GOT3 (cell line): ENCODE data around the gene TEX19.

Source experiments
- DNase-seq: peaks from one replicate; lab custom pipeline; 2025; ENCODE audit warnings: mixed read lengths; lab: John Stamatoyannopoulos, UW

TEX19 gene

DNA sequence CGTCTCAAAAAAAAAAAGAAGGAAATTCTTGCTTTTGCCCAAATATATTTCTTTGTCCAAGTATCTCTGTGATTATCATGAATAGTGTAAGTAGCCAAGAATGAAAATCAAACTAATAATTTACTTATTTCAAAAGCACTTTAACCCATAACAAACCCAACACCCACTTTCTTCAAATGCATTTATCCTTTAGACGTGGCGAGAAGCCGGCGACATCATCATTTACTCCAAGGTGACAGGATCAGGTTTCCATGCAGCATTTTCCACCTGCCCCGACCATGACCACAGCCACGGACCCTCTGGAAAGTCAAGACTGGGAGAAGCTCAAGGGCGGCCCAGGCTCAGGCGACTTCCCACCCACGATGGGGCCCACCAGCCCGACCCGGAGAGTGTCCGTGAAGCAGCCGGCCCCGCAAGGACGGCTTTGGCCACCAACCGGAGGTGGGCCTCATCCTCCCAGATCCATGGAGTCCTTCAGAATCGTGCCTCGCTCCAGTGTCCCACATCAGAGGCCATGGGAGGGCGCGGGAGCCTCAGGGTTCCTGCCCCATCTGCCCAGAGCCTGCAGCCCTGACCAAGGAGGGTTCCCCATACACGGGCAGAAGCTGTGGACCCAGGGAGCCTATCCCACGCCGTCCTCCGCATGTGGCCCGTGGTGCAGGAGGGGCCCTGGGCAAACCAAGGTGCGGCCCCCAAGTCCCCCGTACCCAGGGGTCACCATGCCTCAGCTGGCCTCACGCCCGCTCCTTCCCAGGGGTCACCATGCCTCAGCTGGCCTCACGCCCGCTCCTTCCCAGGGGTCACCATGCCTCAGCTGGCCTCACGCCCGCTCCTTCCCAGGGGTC is 31.2 kb downstream of the TEX19 start:
- DNase-seq, result no peak

DNA sequence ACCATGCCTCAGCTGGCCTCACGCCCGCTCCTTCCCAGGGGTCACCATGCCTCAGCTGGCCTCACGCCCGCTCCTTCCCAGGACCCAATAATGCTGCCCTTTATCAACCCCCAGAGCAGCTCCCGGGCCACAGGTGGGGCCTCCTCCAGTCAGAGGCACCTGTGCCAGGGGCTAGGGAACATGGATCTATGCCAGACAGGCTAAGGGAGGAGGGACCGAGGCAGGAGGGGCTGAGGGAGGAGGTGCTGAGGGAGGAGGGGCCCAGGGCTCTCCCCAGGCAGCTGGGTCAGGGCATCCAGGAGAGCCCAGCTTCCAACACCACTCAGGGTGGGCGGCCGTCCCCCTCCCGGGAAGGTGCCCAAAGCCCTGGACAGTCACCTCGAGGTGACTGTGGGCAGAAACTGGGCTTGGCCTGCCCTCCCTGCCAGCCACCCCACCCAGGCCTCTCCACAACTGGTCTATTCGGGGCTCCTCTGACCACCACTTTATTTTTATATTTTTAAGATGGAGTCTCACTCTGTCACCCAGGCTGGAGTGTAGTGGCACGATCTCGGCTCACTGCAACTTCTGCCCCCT is 31.9 kb downstream of the TEX19 start:
- DNase-seq, result no peak

DNA sequence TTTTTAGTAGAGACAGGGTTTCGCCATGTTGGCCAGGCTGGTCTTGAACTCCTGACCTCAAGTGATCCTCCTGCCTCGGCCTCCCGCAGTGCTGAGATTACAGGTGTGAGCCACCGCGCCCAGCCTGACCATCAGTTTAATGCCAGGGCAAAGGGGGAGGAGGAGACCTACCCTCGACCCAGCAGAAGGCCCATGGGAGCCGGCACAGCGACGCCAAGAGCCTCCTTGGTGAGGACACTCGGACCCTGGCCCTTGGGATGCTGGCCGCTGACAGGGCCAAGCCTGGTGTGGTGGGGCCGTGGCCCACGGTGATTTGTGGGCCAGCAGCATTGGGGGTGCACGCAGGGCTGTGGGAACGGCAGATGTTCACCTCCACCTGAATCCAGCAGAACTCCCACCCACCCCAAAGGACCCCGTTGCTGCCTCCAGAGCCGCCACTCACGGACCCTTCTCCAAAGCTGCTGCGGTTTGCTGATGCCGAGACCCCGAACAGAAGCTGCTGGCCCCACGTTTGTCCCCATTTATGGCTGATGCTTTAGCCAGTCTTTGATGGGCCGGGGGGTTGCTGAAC is 32.5 kb downstream of the TEX19 start:
- DNase-seq, result no peak

DNA sequence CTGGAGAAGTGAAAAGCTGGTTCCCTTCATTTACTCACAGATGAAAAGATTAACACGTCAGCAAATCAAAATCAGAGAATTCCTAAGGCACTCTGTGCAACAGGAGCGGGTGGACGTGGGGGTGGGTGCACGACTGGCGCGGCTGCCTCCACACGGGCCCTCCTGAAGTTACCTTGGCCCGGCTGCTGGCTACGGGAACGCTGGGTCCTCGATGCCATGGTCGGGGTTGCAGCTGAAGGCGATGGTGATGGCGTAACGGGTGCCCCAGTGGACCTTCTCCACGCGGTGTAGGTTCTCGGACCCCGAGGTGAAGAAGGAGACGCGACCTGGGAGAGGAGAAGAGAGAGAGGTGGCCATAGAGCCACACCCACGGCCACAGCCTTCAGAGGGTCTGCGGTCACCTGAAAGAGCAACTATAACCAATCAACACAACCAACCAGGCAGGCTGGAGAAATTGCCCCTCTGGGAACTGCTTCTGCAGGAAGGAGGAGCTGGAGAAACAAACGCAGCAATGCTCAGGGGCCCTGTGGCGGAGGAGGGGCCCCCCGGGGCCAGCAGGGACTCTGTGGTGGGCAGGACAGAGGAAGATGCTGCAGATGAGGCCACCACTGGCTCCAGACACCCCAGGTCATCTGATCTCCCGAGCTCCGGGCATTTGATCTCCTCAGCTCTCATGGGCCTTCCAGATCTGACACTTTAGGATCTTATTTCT is 33.3 kb downstream of the TEX19 start:
- DNase-seq, result no peak

DNA sequence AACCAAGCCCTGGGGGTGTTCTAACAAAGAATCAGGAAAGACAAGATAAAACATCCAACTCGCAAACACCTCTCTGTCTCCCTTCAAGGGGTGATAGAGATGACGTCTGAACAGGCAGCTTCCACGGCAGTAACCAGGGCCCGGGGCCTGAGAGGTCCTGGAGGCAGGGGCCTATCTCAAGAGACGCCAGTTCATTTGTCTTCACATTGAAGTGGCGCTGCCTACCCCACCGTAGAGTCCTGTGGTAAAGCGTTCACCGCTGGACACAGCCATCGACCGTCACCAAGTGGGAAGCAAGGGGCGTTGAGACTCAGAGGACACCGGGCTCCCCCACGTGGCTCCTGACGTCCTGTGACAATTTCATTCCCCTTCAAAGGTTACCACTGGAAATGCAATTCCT is 33.9 kb downstream of the TEX19 start:
- DNase-seq, result no peak

DNA sequence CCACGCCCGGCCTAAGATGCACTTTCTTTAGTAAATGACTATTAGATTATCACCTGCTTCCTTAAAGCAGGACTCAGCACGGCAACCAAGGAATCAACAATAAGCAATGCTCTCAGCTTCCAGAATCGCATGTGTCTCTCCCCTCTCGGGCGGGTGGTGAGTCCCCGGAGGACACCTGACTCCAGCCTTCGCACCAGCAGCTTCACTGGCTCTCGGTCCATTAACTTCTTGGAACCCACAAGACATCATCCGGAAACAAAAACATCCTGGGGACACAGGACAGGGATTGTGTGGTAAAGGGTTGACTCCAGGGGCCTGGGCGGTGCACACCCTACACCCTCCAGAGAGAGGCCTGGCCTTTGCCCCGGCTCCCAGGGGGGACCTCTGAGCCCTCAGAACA is 35.2 kb downstream of the TEX19 start:
- DNase-seq, result no peak

DNA sequence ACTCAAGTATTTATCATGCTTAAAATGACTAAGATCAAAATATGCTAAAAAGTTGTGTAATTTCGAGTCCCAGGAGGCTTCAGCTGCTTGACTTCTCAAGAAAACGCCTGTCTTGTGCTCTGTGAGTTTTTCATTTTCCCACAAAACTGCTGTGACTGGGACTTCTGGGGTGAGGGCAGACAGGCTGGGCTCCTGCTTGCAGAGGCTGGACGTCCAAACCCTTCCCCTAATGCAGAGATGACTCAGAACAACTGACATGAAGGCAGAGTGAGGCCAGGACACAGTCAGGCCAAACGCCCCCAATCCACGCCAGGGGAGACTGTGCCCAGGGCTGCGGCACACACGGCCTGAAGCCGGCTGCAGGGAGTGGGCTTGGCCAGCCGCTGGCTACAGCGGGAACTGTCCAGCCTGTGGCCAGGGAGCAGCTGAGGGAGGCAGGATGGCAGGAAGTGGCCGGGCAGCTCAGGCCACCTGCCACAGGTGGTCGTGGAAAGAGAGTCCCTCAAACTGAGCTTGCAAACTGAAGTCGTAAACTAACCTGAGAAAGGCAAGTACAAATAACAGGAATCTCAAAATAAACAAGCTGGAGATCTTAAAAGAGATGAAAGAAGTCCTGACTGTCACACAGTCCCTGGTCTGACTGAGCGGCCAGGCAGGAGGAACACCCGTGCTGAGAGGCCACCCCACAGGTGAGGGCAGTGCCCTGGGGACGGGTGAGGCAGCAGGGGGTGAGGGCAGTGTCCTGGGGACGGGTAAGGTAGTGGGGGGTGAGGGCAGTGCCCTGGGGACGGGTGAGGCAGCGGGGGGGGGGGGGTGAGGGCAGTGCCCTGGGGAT is 37.8 kb downstream of the TEX19 start:
- peak; percentile 54 for DNase-seq

DNA sequence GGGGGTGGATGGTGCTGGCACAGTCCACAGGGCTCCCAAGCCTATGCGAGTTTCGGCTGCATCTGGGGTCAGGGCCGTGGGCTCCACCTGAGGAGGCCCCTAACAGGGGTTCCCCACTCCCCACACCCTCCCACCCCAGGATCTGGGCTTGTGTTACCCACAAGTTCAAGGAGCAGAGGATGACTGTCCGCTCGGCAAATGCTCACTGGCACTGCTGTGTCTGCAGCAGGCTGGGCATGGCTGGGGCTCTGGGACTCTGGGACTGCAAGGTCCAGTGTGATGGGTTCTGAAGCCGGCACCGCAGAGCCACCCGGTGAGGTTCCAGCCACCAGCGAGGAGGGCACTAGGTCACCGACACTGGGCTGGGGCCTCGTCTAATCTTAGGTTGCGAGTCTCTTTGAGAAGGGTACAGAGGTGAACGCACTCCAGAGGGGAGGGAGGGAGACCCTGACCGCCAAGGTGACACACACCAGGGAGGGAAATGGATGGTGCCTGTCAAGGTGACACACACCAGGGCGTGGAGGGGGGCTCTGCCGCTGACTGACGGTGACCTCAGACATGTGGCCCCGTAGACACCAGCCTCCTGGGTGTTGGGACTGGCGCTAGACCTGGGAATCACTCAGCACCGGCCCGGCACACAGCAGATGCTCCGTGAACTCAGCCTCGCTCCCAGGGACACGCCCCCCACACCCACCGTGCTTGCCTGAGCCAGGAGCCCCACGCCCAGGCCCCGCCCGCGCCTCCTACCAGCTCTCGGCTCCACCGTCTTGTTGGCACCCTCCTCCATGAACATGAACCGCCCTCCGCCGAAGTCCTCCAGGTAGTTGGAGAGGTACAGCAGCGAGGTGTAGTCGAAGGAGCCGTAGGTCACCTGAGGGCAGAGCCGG is 38.6 kb downstream of the TEX19 start:
- no peak for DNase-seq

DNA sequence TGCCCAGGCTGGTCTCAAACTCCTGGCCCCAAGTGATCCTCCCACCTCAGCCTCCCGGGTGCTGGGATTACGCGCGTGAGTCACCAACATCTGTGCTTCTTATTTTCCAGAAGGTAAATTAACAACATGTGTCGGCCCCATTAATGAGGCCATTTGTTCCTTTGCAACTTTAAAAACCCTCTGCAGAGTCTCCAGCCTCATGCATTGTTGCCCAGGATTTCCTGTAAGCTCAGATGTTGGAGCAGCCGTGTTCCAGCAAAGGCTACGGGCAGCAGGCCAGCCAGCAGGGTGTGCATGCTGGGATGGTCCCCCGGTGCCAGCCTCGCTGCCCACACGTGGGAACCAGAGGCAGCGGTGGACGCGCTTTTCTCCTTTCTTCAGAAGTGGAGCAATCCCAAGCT is 40.0 kb downstream of the TEX19 start:
- DNase-seq, result no peak

DNA sequence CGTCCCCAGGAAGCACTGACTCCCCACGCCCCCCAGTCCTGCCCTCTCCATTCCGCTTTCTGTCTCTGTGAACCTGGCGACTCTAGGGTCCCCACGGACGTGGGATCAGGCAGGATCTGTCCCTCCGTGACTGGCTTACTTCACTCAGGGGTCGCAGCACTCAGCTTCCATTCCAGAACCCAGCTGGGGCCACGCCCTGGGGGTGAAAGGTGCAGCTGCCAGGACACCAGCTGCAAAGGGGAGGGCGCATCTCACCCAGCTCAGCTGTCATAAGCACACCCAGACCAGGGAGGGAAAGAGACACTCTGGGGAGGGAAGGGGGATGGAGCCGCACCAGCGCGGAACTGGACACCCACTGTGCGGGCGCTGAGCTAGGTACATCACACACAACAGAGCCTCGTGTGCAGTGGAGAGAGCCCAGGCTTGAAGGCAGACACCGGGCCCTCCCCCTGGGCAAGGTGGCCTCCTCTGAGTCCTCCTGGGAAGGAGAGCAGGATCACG is 40.6 kb downstream of the TEX19 start:
- DNase-seq, result no peak

DNA sequence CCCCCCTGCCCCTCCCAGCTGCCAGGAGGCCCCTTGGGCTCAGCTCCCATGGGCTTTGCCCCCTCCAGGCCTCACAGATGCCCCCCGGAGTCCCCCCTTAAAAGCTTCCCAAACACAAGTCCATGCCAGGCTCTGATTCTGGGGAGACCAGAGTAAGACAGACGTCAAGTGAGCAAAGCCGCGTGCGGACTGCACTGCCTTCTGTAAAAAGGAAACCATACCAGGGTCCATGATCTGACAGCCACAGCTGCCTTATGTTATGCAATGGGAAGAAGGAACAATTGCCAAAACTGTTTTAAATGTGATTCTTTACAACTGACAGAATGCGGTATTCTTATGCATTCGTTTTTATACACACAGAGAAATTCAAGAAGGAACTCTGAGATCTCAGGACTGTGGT is 41.2 kb downstream of the TEX19 start:
- DNase-seq, result no peak

DNA sequence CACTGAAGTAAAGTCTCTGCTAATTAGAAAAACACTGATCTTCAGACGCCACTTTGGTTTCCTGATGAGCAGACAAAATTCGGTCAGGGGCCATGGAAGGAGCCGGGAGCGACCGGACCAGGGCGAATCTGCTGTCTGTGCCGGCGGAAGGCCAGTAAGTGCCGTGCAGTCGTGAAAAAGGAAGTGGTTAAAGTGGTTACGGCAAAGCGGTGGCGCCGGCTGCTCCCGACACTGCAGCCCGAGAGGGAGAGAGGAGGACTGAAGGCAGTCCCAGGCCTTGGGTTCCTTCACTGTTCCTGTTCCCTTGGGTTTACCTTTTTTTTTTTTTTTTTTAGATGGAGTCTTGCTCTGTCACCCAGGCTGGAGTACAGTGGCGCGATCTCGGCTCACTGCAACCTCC is 41.8 kb downstream of the TEX19 start:
- DNase-seq, result no peak

DNA sequence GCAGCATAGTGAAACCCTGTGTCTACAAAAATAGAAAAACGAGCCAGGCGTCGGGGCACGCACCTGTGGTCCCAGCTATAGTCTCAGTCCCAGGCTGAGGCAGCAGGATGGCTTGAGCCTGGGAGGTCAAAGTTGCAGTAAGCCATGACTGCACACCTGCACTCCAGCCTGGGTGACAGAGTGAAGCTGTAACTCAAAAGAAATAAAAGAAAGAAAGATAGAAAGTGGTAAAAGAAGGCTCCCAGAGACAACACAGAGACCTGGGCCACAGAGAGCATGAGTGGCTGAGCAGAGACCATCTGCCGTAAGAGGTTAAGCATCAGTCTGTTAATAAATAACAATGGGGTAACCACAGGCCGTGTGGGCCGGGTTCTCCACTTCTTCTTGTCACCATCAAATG is 43.8 kb downstream of the TEX19 start:
- no peak for DNase-seq

DNA sequence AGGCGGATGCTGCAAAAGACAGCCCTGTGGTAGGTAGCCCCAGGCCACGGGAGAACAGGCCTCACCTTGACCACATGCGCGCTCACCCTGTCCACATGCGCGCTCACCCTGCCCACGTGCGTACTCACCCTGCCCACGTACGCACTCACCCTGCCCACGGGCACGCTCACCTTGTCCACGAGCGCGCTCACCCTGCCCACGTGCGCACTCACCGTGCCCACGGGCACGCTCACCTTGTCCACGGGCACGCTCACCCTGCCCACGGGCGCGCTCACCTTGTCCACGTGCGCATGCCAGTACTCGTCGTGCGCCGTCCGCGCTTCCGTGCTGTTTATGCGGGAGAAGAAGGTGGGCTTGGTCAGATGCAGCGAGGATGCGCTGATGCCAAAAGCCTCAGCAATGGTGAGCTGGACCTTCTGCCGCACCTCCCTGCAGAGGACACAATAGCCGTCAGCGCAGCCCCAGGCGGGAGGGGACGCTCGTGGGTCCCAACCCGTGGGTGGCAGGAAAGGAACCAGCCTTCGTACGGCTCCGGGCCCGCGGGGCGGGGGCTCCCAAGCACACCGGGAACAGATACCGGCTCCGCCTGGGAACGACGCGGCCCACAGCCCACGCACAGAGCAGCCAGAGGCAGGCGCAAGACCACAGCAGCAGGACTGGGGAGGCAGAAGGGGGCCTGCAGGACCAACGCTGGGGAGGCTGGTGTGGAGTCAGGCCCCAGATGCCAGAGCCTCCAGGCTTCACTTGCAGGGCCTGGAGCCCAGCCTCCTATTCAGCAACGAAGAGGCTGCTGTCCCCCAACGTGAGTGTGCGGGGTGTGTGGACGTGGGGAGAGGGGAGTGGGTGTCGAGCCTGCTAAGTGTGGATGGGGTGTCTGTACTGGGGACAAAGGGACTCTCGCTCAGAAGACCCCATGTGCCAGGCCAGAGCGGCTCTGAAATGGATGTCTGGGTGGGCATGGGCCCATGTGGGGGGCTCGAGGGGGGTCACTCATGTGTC is 44.9 kb downstream of the TEX19 start:
- DNase-seq, result no peak

DNA sequence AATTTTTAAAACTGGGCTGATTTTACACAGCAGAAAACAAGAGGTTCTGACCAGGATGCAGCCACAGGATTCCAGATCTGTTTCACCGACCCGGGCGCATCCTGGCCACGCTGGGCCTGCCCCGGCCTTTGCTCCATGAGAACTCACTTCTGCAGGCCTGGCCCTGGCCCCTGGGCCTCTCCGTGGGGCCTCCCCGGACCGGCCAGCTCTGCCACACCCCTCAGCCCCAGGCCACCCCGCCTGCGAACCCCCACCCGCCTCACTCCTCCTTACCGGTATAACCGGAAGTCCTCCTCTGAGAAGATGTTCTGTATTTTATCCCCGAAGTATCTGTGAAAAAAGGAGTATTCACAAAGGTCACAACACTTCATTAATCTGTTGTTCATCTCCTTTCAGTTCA is 46.0 kb downstream of the TEX19 start:
- DNase-seq, result no peak

DNA sequence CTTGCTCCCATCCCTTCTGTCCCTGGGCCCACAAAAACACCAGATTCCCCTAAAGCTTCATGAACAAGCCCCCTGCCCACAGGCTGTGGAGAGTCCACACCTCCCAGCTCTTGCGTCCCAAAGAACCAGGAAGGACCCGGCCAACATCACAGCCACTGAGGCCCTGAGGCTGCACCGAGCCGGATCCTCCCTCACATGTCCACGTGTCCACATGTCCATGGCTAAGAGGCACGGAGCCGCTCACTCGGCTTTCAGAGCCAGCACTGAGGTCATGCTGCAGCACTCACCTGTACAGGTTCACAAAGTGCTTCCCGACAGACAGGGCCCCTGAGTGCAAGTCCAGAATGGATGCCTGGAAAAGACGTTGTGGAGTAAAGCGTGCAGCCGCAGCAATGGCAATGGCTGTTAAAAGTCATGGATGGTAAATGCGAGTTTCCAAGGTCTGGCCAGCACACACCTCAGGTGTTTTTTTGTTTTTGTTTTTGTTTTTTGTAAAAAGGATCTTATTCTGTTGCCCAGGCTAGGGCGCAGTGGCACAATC is 47.2 kb downstream of the TEX19 start:
- DNase-seq, result no peak

DNA sequence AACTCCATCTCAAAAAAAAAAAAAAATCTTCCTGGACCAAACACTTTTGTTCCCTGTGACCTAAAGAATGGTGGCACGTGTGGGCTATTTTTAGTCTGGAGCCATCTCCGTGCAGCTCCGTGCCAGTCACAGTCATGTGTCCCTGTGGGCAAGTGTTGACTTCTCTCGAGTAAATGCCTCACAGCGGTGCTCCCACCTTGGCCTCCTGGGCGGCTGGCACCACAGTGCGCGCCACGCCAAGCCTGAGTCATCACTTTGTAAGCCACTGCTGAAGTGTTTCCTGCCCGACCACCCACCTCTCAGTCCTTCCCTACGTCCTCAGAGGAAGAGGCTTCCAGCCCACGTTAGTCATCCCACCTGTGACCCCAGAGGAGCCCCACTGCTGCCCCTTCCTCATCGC is 48.2 kb downstream of the TEX19 start:
- DNase-seq, result no peak

DNA sequence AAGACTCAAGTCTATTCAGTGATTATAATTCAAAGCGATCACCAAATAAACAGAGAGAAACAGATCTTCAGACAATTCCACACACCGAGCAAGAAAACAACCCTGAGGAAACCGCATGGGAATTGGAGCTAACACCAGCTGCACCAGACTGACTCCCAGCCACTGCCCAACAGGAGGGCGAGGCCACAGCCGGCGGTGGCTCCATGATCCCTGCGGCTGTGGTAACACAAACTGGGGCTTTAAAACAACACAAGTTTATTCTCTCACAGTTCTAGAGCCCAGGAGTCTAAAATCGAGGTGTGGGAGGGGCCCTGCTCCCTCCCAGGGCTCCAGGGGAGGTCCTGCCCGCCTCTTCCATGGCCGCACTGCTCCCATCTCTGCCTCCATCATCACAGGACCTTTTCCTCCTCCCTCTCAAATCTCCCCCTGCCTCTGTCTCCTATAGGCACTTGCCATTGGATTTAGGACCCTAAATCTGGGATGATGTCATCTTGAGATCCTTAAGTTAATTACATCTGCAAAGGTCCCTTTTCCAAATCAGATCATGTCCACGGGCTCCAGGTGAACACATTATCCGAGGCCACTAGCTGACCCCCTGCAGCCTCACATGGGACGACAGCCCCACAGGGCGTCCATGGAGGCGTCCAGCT is 49.4 kb downstream of the TEX19 start:
- DNase-seq, result no peak

DNA sequence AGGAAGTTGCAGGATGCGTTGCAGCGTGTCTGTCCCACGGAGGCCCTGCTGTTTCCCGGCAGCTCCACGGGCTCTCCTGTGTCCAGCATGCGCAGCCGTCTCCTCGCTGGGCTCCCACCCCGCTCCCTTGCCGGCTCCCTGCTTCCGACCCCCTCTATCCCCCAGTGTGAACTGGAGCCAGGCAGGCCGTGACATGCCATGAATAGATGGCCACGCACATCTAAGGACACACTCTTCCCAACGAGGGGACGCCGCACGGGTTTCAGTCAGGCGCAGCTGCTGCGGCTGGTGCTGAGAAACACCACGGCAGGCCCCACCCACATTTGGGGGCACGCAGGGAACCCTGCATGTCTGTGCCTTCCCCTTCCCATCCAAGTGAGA is 49.9 kb downstream of the TEX19 start:
- no peak for DNase-seq
